GM12878 (cell line): ENCODE results near the gene CHRM5. TPM values are rescaled to one million over a fixed set of nuclear protein-coding genes. Genes with fewer than 3 reads are reported as not detected.

Experiments
- ATAC-seq: fragments of 200-7000 bp; cut with Tn5 transposase; 3 replicates; pipeline ENCODE4 v1.9.1; 2020; ENCODE audit warnings: mild to moderate bottlenecking, moderate library complexity
- BruUV-seq: library from RNA; stranded (reverse); fragments of 400-500 nt; replicated peaks from 2 replicates; lab custom pipeline; 2021; lab: Mats Ljungman, UMichigan
- CTCF ChIA-PET: fragments of 300-600 bp; sonication (Branson Sonifier 250); formaldehyde crosslinking; extraction: SDS; loops from one replicate; lab custom pipeline; 2021; ENCODE audit warnings: inconsistent platforms; lab: Yijun Ruan, JAX
- POLR2A ChIA-PET: fragments of 350-600 bp; formaldehyde crosslinking; extraction: SDS; loops from one replicate; lab custom pipeline; 2021; ENCODE audit warnings: inconsistent platforms; lab: Charles Lee
- RAD21 ChIA-PET: fragments of 300-600 bp; sonication (Branson Sonifier 250); formaldehyde crosslinking; loops from one replicate; lab custom pipeline; 2023; ENCODE audit warnings: antibody characterized with exemption; ENCODE audit not compliant: unreplicated experiment; lab: Charles Lee
- SMC1A ChIA-PET: fragments of 300-600 bp; sonication (Branson Sonifier 250); formaldehyde crosslinking; loops from one replicate; lab custom pipeline; 2023; ENCODE audit not compliant: unreplicated experiment, uncharacterized antibody; lab: Charles Lee
- DNase-seq: peaks from one replicate; pipeline ENCODE4 v3.0.0-alpha.2; 2011; ENCODE audit warnings: low read depth, low spot score
- FAIRE-seq: peaks from 3 replicates; lab custom pipeline; 2011; peaks lifted over from hg19 to GRCh38; lab: Jason Lieb, UNC
- H2AFZ ChIP-seq: 2 replicates; pipeline ENCODE4 v1.6.0; 2011; ENCODE audit warnings: low read depth, low read length, control low read depth; ENCODE audit not compliant: control insufficient read depth
- H3K27ac ChIP-seq: 2 replicates; pipeline ENCODE4 v1.5.1; 2011; ENCODE audit warnings: control low read depth; ENCODE audit not compliant: control insufficient read depth, insufficient read depth
- H3K27me3 ChIP-seq, 2 experiments: replicated peaks in 1 of 2; 2 replicates each; pipeline versions ENCODE4 v1.6.0 to v1.6.1; 2011; ENCODE audit warnings: low read length in 1 of 2; ENCODE audit not compliant: control insufficient read depth in 2 of 2, insufficient read depth in 2 of 2
- H3K36me3 ChIP-seq, 2 experiments: 2 replicates each; pipeline ENCODE4 v1.5.1; 2011; ENCODE audit warnings: low read length in 1 of 2; ENCODE audit not compliant: control insufficient read depth in 2 of 2, insufficient read depth in 2 of 2
- H3K4me1 ChIP-seq: 2 replicates; pipeline ENCODE4 v1.6.1; 2011; ENCODE audit warnings: mild to moderate bottlenecking, low read length, moderate library complexity, mixed read lengths; ENCODE audit not compliant: control insufficient read depth, insufficient read depth
- H3K4me2 ChIP-seq: 2 replicates; pipeline ENCODE4 v1.6.0; 2011; ENCODE audit warnings: control low read depth; ENCODE audit not compliant: control insufficient read depth, insufficient read depth
- H3K4me3 ChIP-seq: fragments of 200-600 bp; sonication (generic); 2 replicates; pipeline ENCODE4 v1.5.1; 2016
- H3K79me2 ChIP-seq: 2 replicates; pipeline ENCODE4 v1.6.0; 2011; ENCODE audit warnings: low read length; ENCODE audit not compliant: control insufficient read depth, insufficient read depth
- H3K9ac ChIP-seq: 2 replicates; pipeline ENCODE4 v1.8.0; 2011; ENCODE audit warnings: low read length, control low read depth, mixed read lengths; ENCODE audit not compliant: control insufficient read depth, insufficient read depth
- H3K9me3 ChIP-seq: replicated peaks from 3 replicates; pipeline ENCODE4 v1.5.1; 2011; ENCODE audit warnings: mild to moderate bottlenecking, low read length; ENCODE audit not compliant: control insufficient read depth, insufficient read depth
- H4K20me1 ChIP-seq: 2 replicates; pipeline ENCODE4 v1.6.0; 2011; ENCODE audit not compliant: control insufficient read depth, insufficient read depth
- ASH2L ChIP-seq: fragments of 300-600, 200-600 bp; sonication (generic); IDR thresholded peaks from 2 replicates; pipeline ENCODE4 v1.6.1; 2017; ENCODE audit warnings: low read depth, mild to moderate bottlenecking, borderline replicate concordance
- BRCA1 ChIP-seq: IDR thresholded peaks from 2 replicates; pipeline ENCODE4 v1.6.1; 2011; ENCODE audit warnings: low read depth, low read length, improper control_type of control experiment
- MLLT1 ChIP-seq: fragments of 450-650 bp; IDR thresholded peaks from 2 replicates; pipeline ENCODE4 v1.6.1; 2016; ENCODE audit warnings: mild to moderate bottlenecking
- MTA2 ChIP-seq: fragments of 450-650 bp; IDR thresholded peaks from 2 replicates; pipeline ENCODE4 v1.6.1; 2016; ENCODE audit warnings: low read depth, mild to moderate bottlenecking, moderate library complexity
- MYC ChIP-seq: IDR thresholded peaks from 2 replicates; pipeline ENCODE4 v1.6.1; 2011; ENCODE audit warnings: mild to moderate bottlenecking, low read length, moderate library complexity, inconsistent platforms; ENCODE audit not compliant: insufficient read depth, insufficient replicate concordance, insufficient read length, severe bottlenecking
- NFIC ChIP-seq: IDR thresholded peaks from 2 replicates; pipeline ENCODE4 v1.6.1; 2012; ENCODE audit warnings: low read depth, mild to moderate bottlenecking, inconsistent platforms, low read length, moderate library complexity
- STAT1 ChIP-seq: fragments of 450-650 bp; conservative IDR thresholded peaks from 2 replicates; pipeline ENCODE4 v1.6.1; 2014; ENCODE audit warnings: antibody characterized with exemption, mild to moderate bottlenecking
- YY1 ChIP-seq: IDR thresholded peaks from 2 replicates; pipeline ENCODE4 v1.6.1; 2011; ENCODE audit warnings: low read depth, mild to moderate bottlenecking, low read length
- WGBS: methylation state at CpG from one replicate; pipeline ENCODE4 v1.1.6; 2016; ENCODE audit warnings: low lambda C conversion rate; ENCODE audit not compliant: insufficient replicate concordance, insufficient coverage; ENCODE audit errors: missing lambda C conversion rate; 5-methylcytosine and 5-hydroxymethylcytosine counted together
- in situ Hi-C: fragments of 300-500 bp; cut with MboI; formaldehyde crosslinking; loops from 9 replicates; pipeline ENCODE4 v1.14.3; 2018; ENCODE audit warnings: mixed read lengths
- intact Hi-C: fragments of 100-400 bp; cut with micrococcal nuclease; formaldehyde crosslinking; loops from one replicate; pipeline ENCODE4 v1.14.2; 2022; ENCODE audit not compliant: unreplicated experiment
- polyA plus RNA-seq, 11 experiments: library from polyadenylated mRNA; depleted of rRNA in 4 of 11; unstranded in 6 of 11; stranded (reverse) in 5 of 11; fragments of >200 nt; fragmentation: Nextera tagmentation in 4 of 11; fragmentation: Illumina TruSeq in 1 of 11; extraction: Ambion mirVana in 4 of 11; extraction: Trizol in 1 of 11; gene quantifications; 1 replicate in 1 of 11; 2 replicates in 10 of 11; pipeline versions ENCODE4 v1.2.1 to v1.2.3, GENCODE V29; 2011 to 2016; ENCODE audit warnings: inconsistent platforms in 2 of 11, missing spikeins in 2 of 11, low read depth in 1 of 11
- total RNA-seq, 4 experiments: library from RNA; depleted of rRNA in 3 of 4; stranded (reverse); fragments of >200 nt in 3 of 4; fragmentation: Illumina TruSeq in 1 of 4; extraction: Trizol in 1 of 4; gene quantifications; 2 replicates each; pipeline versions ENCODE4 v1.2.1 to v1.2.3, GENCODE V29; 2013 to 2021
- TF ChIP-seq, protein P1 (sequence below): IDR thresholded peaks from 2 replicates; pipeline ENCODE4 v1.6.1; 2011; ENCODE audit warnings: low read depth, mild to moderate bottlenecking, low read length, moderate library complexity, borderline replicate concordance; ENCODE audit errors: extremely low read depth
- TF ChIP-seq, protein P2 (sequence below): fragments of 450-650 bp; IDR thresholded peaks from 2 replicates; pipeline ENCODE4 v1.6.1; 2018; ENCODE audit warnings: mild to moderate bottlenecking, low read depth, moderate library complexity; ENCODE audit not compliant: partially characterized antibody

The CHRM5 gene
- total and polyA plus RNA-seq, 10 of the 15 experiments (the other 5 are each of a cell fraction or from before 2014, with no cell fraction given), result 0.01 to 0.10 (median 0.04) TPM; not detected in 6

- 88% methylated on average over 5 of the region's 5 CpGs for WGBS
- no peaks in the 10 kb centered on the region for H3K4me1 ChIP-seq
- SMC1A ChIA-PET, result no interaction called here
- no peaks in the 10 kb centered on the region for H3K79me2 ChIP-seq
- H2AFZ ChIP-seq, result no peak overlapping the region
- H3K27me3 ChIP-seq, result no peaks in the 10 kb centered on the region
- no peaks in the 10 kb centered on the region for H3K36me3 ChIP-seq
- DNase-seq, result no peak
- no peak overlapping the region for H3K4me3 ChIP-seq
- no peak overlapping the region for H3K4me2 ChIP-seq
- in situ Hi-C loops (no loop called here), intact Hi-C loops (no loop called here)
- CTCF ChIA-PET, result no interaction called here
- TF ChIP-seq MYC, result no peak
- TF ChIP-seq, all 136 proteins: peak for 0
- ATAC-seq (no peak), FAIRE-seq (no peak)
- ChIA-PET POLR2A (no interaction called here), RAD21 (no interaction called here)
- BruUV-seq, result no TSS peak
- H3K9me3 ChIP-seq, result no peaks in the 10 kb centered on the region
- H3K9ac ChIP-seq, result no peak overlapping the region
- no peak overlapping the region for H3K27ac ChIP-seq
- no peaks in the 10 kb centered on the region for H4K20me1 ChIP-seq
Observed at GRCh38 chr15:34010921-34011320, 42.6 kb downstream of the CHRM5 start.

GRCh38 chr15:34011481-34011880 is 43.2 kb downstream of the CHRM5 start:
- Histone ChIP-seq H4K20me1 (no peaks in the 10 kb centered on the region), H3K4me2 (no peak overlapping the region), H3K27me3 (no peaks in the 10 kb centered on the region), H3K36me3 (no peaks in the 10 kb centered on the region), H3K9me3 (no peaks in the 10 kb centered on the region), H3K4me1 (no peaks in the 10 kb centered on the region), H3K4me3 (no peak overlapping the region), H3K27ac (no peak overlapping the region), H2AFZ (no peak overlapping the region), H3K79me2 (no peaks in the 10 kb centered on the region), H3K9ac (no peak overlapping the region)
- BruUV-seq, result no TSS peak
- FAIRE-seq (peak; percentile 44), ATAC-seq (no peak), DNase-seq (no peak)
- in situ Hi-C loops, result no loop called here
- ChIA-PET RAD21 (no interaction called here), POLR2A (no interaction called here), CTCF (no interaction called here), SMC1A (interaction anchor here (0.8 kb wide), 1 partner anchor 211 kb away, joined by 3 read pairs; no protein-coding TSS in a partner anchor)
- 69% methylated on average over 2 of the region's 2 CpGs for WGBS
- intact Hi-C loops, result no loop called here
- TF ChIP-seq, protein P1, sequence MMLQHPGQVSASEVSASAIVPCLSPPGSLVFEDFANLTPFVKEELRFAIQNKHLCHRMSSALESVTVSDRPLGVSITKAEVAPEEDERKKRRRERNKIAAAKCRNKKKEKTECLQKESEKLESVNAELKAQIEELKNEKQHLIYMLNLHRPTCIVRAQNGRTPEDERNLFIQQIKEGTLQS, result no peak
- TF ChIP-seq MLLT1 (no peak), YY1 (no peak), NFIC (no peak), STAT1 (no peak), ASH2L (no peak), MTA2 (no peak), BRCA1 (no peak)
- TF ChIP-seq, protein P2, sequence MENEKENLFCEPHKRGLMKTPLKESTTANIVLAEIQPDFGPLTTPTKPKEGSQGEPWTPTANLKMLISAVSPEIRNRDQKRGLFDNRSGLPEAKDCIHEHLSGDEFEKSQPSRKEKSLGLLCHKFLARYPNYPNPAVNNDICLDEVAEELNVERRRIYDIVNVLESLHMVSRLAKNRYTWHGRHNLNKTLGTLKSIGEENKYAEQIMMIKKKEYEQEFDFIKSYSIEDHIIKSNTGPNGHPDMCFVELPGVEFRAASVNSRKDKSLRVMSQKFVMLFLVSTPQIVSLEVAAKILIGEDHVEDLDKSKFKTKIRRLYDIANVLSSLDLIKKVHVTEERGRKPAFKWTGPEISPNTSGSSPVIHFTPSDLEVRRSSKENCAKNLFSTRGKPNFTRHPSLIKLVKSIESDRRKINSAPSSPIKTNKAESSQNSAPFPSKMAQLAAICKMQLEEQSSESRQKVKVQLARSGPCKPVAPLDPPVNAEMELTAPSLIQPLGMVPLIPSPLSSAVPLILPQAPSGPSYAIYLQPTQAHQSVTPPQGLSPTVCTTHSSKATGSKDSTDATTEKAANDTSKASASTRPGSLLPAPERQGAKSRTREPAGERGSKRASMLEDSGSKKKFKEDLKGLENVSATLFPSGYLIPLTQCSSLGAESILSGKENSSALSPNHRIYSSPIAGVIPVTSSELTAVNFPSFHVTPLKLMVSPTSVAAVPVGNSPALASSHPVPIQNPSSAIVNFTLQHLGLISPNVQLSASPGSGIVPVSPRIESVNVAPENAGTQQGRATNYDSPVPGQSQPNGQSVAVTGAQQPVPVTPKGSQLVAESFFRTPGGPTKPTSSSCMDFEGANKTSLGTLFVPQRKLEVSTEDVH, result no peak
